COLO668 (cell line): ENCODE measurements around the gene PLXNA4.

Experiments used
- DNase-seq: peaks from one replicate; lab custom pipeline; 2025; ENCODE audit not compliant: unreplicated experiment; lab: John Stamatoyannopoulos, UW

PLXNA4 gene

DNA sequence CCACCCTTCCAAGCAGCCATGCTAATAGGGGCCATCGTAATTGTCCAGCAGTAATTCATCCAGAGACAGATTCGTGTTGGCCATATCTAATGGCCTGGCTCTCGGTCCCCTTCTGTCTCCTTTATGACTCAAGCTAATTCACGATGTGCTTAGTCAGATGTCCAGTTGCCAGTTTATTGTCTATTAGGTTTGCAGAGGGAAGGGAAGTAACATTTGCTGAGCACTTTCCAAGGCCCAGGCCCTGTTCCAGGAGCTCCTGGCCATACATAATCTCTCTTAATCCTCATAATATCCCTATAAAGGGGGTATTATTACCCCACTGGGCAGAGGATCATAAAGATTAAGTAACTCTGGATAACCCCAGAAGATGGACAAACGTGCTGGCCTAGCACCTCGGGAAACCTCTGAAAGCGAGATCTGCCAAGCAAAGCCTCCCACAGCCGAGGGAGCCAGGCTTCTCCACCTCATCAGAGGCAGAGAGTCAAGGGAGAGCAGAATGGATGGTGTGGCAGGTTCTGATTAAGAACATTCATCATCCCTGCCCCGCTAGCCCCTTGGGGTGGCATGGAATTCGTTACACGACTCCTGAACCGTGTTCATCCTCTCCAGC, 153.7 kb downstream of the PLXNA4 start:
- no peak for DNase-seq

DNA sequence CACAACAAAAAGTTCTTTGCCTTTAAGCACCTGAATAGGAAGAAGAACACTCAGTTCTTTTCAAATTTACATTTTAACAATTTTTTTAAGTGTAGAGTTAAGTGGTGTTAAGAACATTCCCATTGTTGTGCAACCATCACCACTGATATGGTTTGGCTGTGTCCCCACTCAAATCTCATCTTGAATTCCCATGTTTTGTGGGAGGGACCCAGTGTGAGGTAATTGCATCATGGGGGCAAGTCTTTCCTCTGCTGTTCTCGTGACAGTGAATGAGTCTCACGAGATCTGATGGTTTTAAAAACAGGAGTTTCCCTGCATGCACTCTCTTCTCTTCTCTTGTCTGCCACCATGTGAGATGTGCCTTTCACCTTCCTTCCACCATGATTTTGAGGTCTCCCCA, 155.7 kb downstream of the PLXNA4 start:
- DNase-seq = no peak

DNA sequence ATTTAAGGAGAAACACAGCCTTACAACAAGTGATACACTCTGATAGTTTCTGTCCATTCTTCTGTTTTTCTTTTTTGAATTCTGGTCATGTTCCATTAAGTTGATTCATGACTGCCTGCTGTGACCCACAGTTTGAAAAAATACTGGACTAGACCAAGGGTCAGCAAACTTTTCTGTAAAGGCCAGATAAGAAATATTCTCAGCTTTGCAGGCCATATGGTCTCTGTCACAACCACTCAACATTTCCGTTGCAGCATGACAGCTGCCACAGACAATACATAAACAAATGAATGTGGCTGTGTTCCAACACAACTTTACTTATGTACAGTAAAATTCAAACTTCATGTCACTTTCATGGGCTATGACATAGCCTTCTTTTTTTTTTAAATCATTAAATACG, 156.7 kb downstream of the PLXNA4 start:
- no peak for DNase-seq

DNA sequence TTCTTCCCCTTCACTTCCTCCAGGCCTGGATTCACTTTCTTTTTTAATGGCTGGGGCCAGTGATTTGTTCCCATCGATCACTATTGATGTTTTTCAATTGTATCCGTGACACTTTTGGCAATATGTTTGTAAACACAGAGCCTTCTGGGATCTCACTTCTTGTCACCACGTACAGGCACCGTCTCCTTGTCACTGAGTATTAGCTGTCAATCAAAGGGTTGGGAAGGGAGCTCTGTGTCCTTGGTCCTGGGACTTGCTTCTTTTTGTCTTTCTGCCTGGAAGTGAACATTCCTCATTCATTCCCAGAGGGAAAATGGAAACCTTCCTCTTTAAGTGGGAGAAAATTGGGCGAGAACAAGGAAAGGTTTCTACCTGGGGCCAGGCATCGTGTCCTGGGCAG, 157.4 kb downstream of the PLXNA4 start:
- DNase-seq = no peak

DNA sequence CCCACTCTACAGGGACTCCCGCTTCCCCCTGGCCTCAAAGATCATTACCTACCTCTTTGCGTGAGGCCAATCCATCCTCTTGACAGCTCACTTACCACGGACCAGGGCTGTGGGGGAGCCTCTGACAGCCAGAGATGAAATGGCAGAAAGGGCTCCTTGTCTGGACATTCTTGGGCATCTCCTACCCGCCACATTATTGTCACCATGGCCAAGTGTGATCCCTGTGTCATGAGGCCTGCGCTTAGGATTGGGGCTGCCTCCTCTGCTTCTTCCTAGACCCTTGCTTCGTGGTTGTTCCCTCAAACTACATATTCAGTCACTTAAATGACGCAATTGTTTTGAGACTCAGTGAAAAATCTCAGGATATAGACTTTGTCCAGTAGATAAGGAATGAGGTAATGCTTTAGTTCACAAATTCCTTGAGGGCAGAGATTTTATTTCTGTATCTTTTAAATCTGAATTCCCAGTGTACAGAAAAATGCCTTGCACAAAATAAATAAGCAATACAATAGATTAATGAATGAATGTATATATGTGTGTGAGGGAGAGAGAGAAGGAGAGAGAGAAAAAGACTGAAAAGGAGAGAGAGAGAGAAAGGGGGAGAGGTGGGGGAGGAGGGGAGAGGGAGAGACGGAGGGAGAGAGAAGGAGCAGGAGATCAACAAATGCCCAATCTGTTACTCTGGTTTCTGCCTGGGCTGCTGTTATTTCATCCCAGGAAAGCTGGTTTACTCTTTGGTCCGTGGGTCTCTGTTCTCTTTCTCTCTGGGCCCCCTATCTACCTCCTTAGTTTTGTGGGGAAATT, 159.0 kb downstream of the PLXNA4 start:
- DNase-seq = no peak

DNA sequence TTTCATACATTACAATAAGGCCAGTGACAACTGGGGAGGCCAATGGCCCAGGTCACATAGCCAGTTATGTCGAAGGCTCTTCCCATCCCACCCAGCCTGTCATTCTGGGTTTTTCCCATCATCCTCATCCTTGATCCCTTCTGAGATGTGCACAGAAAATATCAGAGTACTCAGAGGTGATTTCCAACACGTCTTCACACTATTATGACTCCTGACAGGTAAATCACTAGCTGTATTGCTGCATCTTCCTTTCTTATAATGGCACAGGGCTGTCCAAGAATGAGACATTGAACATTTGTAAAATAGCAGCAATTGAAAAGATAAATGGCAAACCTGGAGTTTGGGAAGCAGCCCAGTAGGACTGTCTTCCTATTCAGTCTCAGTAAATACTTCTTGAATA, 159.9 kb downstream of the PLXNA4 start:
- DNase-seq = no peak

DNA sequence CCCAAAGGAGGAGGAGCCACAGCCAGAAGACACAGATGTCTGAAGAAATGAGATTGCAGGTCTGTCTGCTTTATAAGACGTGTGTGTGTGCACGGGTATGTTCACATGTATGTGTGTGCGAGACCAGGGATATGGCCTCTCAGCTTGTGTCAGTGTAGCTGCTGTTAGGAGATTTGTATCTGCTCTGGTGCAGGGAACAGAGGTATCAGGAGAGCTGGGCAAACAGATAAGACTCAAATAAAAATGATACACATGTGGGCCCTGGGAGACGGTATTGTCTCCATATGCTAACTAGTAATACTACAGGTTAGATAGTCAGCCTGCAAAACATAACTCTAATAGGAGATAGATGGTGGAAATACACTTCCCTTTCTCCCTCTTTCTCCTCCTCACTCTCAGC, 161.0 kb downstream of the PLXNA4 start:
- DNase-seq = no peak

DNA sequence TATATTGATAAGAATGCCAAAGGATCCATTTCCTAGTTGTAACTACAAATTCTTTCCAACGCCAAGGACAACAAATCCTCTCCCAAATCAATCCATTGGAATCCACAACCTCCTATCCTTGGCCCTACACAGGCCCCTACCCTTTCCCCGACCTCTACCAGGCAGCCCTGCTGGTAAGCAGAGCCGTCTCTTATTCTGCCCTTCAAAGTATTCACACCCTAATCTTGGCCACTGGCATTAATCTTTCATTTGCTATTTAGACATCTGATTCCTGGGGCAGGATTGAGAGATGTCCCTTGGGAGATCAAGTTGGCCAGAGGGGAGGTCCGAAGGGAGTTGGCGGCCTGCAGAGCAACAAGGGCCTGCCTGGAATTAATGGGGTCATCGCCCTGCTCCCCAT, 161.4 kb downstream of the PLXNA4 start:
- no peak for DNase-seq

DNA sequence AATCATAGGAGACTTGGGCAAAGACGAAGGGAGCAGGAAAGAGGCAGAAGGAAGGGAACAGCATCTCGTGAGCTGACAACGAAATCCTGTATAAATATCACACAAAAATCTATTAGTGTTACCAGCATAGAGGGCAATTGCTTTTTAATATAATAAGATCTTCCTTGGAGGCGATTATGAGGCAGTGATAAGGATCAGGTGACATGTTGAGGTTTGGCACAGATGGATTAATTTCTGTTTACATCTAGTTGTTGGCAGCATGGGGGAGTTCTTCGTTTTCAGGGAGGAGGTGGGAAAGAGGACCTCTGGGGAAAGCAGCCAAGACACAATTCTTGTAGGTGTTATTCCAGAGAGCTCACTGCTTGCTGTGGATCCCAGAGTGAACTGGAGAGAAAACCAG, 163.8 kb downstream of the PLXNA4 start:
- DNase-seq = no peak

DNA sequence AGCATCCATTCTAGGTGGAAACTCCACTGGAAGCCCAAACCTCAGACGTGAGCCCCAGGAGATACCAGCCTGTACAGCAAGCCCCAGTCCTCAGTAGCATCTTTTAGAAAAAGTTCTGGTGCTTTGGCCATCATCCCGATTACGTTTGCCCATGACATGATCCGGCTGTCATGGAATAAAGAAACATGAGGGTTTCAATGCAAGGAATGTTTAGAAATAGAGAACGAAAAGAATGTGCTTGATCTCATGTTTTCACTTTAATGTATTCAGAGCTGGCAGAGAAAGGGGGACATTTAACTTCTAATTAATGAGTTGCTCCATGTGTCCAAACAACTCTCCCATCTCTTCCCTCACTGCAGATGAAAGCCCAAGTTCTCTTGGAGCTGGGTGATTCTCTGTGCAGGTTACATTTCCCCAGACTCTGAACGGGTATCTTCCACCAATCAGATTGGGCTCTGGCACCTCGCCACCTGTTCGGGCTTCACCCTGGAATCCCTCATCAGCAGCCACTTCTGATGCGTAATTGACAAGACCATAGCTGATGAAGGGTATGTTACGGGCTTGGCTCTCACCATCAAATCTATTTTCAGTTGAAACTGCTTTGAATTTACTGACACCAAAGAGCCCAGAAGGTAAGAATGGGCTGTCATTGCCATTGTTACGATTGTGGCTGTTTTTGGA, 165.3 kb downstream of the PLXNA4 start:
- DNase-seq = no peak

DNA sequence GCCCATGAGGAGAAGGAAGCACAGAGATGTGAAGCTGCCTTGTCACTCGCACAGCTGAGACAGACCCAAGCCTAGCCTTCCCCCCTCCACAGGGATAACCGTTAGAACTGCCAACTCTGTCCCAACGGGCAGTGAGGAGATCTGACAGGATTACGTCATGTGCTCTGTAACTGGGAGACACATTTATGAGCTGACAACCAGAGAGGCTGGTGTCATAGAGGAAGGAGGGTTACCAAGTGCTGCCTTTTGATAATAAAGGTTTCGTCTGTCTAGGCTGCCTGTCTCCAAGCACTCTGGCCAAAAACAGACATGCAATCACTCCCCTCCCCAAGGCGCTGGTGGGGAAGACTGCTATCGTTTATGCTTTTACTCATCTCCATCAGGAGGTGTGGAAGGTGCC, 165.9 kb downstream of the PLXNA4 start:
- no peak for DNase-seq

DNA sequence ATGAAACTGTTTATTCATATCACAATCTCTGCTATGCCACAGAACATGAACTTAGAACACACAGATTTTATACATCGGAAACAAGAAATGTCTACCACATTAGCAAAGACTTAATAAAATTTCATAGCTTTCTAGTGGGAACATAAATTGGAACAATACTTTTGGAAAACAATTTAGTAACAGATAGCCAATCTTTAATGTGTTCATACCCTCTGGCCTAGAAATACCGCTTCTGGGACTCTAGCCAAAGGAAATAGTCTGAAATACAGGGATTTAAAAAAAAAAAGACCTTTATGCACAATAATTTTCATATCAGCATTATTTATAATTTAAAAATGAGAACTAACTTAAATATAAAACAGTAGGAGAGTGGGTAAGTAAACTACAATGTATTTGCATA, 168.5 kb downstream of the PLXNA4 start:
- DNase-seq = no peak

DNA sequence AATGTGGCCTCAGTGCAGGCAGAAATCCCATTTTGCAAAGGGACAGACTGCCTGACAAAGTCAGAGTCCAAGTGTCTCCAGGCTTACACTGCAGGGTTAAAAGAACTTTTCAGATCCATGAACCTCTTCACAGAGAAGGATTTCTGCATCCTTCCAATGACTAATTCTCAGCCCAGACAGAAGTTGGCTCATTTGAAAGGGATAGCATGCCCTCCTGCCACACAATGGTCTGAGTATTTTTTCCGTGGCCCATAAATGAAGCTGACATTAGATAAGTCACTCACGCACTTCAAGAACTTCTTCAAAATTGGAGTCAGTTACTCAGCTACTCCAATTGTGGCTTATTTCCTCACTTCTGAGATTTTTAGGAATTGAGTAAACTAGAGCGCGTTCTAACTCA, 170.2 kb downstream of the PLXNA4 start:
- DNase-seq = no peak

DNA sequence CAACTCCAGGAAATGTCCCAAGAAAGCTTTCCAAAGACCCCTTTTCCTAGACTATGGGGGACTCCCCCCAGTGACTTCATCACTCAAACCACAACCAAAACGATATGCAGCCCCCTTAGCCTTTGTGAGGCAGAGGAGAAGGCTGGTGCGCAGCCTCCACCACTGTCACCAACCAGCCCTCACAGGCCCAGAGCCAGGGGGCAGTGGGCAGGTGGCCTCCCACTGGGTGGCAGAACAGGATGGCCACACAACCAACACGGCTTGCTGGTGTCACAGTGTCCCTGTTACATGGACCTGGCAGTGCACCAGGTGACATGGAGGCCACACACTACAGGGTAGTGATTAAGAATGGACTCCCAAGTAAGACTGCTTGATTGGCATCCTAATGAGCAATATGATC, 172.0 kb downstream of the PLXNA4 start:
- no peak for DNase-seq

DNA sequence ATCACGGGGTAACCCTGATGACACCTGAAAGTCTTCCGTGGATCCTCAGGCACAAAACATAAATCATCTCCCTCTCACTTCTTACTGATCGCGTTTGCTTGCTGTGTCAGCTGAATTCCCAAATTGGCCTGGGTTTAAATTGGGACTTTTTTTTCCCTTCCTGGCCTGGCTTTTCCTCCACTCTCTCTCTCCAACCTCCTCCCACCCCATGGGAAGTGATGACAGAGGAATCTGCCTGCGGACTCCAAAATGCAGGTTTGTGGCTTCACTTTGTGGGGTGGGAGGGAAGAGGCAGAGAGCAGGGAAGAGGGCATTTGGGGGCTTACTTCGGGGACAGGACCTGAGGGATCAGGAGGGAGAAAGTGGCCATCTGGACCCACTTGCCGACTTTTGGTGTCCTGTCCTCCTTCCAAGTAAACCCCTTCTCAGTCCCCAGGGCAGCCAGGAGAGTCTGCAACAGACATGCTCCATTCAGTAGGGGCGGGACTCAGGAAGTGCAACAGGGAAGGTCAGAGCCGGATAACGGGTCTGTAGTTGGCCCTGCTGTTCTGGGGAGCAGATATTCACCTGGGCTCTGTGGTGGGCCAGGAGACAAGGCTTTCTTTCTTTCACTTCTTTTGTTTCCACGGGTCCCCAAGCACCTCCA, 172.7 kb downstream of the PLXNA4 start:
- no peak for DNase-seq

DNA sequence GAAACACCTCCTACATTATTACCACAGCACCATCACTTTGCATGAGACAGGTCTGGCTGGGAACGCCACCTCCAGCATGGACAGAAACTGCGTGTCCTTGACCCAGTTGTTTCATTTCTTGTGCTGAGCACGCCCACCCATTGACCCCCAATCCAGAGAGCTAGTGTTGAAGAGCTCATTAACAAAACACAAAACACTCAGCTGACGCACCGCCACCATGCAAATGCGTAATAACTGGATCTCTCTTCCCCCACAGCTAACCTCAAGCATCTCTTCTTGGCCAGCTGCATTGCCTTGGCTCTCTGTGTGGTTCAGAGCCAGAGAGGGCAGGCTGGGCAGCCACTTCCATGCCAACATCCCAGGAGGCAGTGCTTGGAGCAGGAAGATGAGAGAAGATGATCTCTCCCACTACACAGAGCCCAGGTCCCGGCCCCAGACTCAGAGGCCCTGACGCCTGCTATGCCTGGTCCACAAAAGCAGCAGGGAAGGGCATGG, 173.5 kb downstream of the PLXNA4 start:
- DNase-seq = no peak

DNA sequence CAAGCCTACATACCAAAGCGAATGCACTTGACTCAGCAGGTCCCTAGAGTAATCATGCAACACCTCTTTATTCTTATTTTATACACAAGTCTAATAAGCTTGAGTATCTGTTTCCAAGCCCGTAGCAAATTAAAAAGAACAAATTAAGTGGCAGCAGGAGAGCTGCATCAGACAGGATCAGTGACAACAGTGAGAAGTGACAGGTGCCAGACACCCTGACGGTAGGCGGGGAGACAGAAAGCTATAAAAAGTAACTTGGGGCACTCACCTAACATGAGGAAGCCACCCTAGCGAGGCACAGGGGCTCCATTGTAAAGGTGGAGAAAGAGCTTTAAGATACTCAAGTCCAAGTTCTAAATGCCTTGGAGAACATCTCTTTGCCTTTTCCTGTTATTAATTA, 174.2 kb downstream of the PLXNA4 start:
- DNase-seq = no peak

DNA sequence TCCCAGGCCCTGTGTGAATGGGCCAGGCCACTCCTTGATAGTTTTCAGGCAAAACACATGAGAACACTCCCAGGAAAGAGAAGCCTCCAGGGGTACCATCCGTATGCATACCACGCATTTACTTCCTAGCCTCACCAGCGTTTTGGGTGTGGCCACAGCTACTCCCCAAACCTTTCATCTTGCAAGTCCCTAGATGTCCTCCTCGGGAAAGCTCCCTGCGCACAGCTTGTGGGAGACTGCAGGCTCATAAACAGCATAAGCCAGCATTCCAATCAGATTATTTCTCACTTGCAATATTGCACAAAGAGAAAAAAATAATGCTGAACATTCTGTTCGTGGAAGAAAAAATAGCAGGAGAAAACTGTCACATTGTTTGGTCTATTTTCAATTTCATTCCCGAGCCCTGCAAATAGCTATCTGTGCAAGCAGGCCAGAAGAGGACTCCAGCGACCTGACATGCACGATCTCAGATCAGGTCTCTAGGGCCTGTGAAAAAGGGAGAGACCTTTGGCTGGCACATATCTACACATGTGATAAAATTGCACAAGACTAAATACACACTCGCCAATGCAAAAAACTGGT, 175.6 kb downstream of the PLXNA4 start:
- no peak for DNase-seq

DNA sequence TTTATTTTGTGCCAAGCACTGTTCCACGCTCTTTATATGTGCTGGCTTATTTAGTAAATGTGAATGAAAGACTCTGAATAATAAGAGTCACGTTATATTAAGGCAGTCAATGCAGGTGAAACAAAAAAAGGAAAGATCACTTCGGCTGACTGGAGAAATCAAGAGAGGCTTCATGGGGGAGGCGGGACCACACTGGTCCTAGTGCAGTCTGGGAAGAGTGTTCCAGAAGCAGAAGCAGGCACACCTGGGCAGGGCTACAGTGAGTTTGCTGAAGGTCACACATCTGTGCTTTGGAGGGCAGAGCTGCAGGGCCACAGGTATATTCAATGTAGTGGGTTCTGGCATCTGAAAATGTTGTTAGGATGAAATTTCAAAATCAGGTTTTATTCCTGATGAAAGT, 176.9 kb downstream of the PLXNA4 start:
- no peak for DNase-seq

DNA sequence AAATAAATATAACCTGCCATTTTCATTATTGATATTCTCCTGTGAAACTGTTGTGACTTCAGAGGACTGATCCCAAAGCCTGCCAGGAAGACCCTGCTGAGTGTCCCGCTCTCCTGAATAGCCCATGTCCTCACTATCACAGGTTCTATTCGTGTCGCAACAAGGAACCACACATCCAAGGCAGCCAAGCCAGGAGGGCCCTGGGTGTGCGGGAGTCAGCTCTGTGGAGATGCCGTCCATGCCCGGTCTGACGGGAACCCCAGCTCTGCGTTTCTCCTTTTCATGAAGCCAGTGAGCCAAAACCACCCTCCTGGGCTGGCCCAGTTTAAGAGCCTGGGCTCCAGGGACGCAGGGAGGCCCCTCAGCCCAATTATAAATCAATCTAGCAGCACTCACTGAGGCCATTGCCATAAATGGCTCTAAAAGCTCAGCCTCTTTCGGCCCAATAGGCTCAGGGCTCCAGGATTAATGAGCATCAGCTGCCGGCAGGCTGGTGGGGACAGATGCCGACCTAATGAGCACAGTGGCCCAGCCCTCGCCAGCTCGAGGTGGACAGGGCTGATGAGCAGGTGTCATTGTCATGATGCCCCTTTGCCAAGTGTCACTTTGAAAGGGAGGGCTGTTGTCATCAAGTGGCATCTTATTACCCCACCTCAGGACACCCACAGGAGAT, 177.9 kb downstream of the PLXNA4 start:
- no peak for DNase-seq

DNA sequence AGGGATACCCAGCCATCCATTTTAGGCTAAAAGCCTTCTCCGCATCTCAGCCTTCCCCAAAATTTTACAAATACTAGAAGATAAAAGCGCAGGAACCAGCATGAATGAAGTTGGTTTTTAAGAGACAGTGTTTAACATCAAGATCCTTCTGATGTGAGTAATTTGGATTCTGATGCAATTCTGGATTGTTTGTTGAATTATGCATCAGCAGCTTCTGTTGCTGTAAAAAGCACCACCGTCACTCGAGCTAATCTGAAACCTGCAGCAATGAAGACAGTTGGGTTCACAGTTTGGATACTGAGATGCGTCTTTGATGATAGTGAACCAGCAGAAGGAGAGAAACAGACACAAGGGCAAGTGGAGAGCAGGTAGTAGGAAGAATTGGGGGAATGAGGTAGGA, 179.2 kb downstream of the PLXNA4 start:
- DNase-seq = no peak
